PFSK-1 (cell line): ENCODE results near the gene R3HCC1L.
A peak's percentile ranks its signal among the peaks of the same experiment; 100 is the strongest.

Source experiments
- FOXP2 ChIP-seq: optimal IDR thresholded peaks from 2 replicates; pipeline ENCODE3; 2011; ENCODE audit warnings: borderline replicate concordance, control low read depth, inconsistent platforms; ENCODE audit not compliant: insufficient read depth; ENCODE audit errors: extremely low read length, extremely low read depth
- POLR2AphosphoS5 ChIP-seq: IDR thresholded peaks from 2 replicates; pipeline ENCODE4 v1.6.1; 2012; ENCODE audit warnings: low read depth, mild to moderate bottlenecking, control low read depth, low read length, moderate library complexity
- REST ChIP-seq, 2 experiments: IDR thresholded peaks; 2 replicates each; pipeline versions ENCODE4 v1.6.1 to v1.8.0; 2011 to 2012; ENCODE audit warnings: low read depth in 2 of 2, low read length in 2 of 2, control low read depth in 1 of 2, inconsistent platforms in 1 of 2, mild to moderate bottlenecking in 1 of 2, moderate library complexity in 1 of 2; ENCODE audit not compliant: insufficient read depth in 1 of 2
- SIN3A ChIP-seq: IDR thresholded peaks from 2 replicates; pipeline ENCODE4 v1.6.1; 2012; ENCODE audit warnings: mild to moderate bottlenecking, low read length, moderate library complexity, borderline replicate concordance; ENCODE audit not compliant: insufficient read depth
- TAF1 ChIP-seq: IDR thresholded peaks from 2 replicates; pipeline ENCODE4 v1.6.1; 2012; ENCODE audit warnings: low read length, control low read depth, borderline replicate concordance; ENCODE audit not compliant: insufficient read depth

R3HCC1L gene

GRCh38 chr10:98262571-98262970 is 128.1 kb downstream of the R3HCC1L start:
- peak; percentile 55 for TF ChIP-seq FOXP2
- TF ChIP-seq POLR2AphosphoS5, result no peak
- TF ChIP-seq TAF1, result no peak

- TF ChIP-seq FOXP2, result no peak
- TF ChIP-seq POLR2AphosphoS5, result no peak
- no peak for TF ChIP-seq REST (IDR thresholded peaks at IDR 0.05; ENCODE audit: insufficient read depth in 1 of 2, low read depth in 2 of 2, low read length in 2 of 2)
- no peak for TF ChIP-seq TAF1
- no peak for TF ChIP-seq SIN3A
Measured at GRCh38 chr10:98263088-98263487, 128.6 kb downstream of the R3HCC1L start.

GRCh38 chr10:98264378-98265065 is 130.1 kb downstream of the R3HCC1L start:
- TF ChIP-seq POLR2AphosphoS5 (no peak), FOXP2 (no peak), REST (IDR thresholded peaks at IDR 0.05; ENCODE audit: insufficient read depth in 1 of 2, low read depth in 2 of 2, low read length in 2 of 2) (no peak)

- TF ChIP-seq REST (IDR thresholded peaks at IDR 0.05; ENCODE audit: insufficient read depth in 1 of 2, low read depth in 2 of 2, low read length in 2 of 2) (no peak), TAF1 (no peak), POLR2AphosphoS5 (no peak), SIN3A (no peak), FOXP2 (no peak)
Measured at GRCh38 chr10:98265403-98266378, 131.2 kb downstream of the R3HCC1L start.

- TF ChIP-seq FOXP2 (no peak), SIN3A (no peak), REST (IDR thresholded peaks at IDR 0.05; ENCODE audit: insufficient read depth in 1 of 2, low read depth in 2 of 2, low read length in 2 of 2) (no peak), TAF1 (no peak), POLR2AphosphoS5 (no peak)
Measured at GRCh38 chr10:98266647-98267046, 132.2 kb downstream of the R3HCC1L start.
